HG02840 (cell line): ENCODE measurements around the gene WWTR1.

Experiments
- ATAC-seq: cut with Tn5 transposase; IDR thresholded peaks from one replicate; pipeline ENCODE4 v1.9.1; 2021; ENCODE audit warnings: mild to moderate bottlenecking, moderate library complexity, moderate number of reproducible peaks; ENCODE audit not compliant: unreplicated experiment, low FRiP score

Gene WWTR1

DNA sequence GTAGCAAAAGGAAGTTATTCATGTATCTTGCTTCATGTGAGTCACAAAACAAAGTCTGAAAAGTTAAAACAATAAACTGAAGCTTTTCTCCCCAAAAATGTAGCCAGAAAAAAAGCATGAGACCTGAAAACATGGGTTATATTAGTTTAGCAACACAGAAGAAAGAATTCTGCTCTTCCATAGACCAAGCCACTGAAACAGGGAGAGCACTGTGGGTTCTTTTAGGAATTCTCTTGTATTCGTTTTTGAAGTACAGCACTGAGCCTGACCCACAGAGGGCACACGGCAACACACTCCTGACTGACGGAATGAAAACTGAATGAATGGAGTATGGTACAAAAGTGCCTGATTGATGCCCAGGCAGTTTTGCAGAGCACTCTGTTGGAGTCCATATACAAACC lies 116.7 kb downstream of the WWTR1 start:
- ATAC-seq, result no peak

DNA sequence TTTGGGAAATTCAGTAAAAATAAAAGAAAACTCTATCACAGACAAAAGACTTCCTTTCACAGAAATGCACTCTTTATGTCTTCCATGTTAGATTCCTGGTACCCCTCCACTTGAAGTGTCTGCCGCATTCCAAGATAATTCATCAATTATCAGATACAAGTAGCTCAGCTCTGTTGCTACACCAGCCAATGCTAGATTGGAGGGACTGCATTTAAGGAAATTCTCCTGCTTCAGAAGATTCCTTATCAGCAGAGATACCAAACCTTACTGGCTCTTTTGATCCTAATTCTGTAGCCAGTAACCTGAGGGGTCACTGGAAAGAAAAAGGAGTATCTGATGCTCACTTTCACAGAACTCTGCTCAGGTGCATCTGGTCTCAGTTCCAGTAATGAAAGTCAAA lies 119.5 kb downstream of the WWTR1 start:
- no peak for ATAC-seq

DNA sequence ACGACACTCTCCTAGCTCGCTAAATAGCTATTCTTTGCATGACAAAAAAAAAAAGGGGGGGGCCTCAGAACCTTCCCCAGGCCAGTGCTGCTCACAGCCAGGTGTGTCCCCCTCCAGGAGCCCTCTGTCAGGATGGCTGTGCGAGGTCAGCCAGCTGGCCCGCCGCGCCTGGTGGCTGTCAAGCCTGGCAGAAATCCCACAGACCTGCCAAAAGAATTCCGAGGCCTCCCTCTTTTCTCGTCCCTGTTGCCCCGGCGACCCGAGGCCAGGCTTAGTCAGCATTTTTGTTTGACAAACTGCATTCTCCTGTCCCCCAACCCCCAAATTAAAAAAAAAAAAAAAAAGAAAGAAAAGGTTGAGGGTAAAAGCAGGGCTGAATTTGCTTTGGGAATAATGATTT lies 121.4 kb downstream of the WWTR1 start:
- no peak for ATAC-seq

DNA sequence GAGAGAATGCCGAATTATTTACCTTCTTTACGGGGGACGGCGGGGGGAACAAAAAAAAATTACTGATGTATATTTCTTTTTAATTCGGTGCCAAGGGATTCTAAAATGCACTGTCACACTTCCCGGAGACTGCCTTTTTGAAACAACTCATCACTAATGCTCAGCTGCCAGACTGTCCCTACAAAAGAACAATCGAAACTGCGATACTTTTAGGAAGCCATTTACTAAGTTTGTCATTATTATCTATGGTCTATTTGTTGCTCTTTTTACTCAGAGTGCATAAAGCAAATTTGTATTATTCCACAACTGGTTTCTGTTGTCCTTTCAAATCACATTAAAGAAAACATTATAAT lies 122.5 kb downstream of the WWTR1 start:
- ATAC-seq, result no peak

DNA sequence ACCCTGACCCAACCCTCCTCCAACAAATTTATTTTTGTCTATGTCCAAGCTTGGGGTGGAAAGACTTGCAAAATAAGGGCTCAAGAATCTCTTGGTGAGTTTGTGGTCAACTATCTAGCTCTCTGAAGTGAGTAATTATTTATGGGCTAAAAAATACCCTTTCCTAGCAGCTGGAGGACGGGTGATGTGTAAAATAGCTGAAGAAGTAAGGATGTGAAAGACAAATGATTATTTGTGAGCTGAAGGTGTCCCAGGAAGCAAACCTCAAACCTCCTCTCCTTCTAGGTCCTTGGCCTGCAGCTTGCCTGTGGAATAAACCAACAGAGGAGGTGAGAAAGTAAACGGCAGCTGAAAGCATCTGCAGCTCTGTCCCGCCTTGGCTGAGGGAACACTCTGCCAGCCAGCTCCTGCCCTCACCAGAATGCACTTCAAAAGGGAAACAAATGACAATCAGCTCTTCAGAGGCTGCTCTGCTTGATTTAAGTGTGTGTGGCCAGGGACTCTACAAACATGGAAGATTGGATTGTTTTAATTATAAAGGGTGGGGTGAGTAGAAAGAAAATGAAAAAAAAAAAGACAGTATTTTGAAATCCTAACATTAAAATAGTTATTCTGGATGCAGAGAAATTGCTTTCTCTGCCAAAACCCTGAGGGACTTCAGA lies 123.0 kb downstream of the WWTR1 start:
- no peak for ATAC-seq

DNA sequence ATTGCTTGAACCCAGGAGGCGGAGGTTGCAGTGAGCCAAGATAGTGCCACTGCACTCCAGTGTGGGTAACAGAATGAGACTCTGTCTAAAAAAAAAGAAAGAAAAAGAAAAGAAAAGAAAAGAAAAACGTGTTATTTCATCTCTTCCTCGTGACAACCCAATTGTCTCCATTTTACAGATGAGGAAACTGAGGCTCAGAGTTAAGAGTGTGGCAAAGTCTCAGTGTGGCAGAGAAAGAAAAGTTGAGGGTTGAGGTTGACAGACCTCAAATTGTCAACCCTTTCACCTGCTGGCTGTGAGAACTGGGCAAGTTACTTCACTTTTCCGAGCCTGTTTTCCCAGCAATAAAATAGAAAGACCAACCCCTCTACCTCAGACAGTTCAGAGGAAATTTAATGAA lies 123.7 kb downstream of the WWTR1 start:
- ATAC-seq, result no peak

DNA sequence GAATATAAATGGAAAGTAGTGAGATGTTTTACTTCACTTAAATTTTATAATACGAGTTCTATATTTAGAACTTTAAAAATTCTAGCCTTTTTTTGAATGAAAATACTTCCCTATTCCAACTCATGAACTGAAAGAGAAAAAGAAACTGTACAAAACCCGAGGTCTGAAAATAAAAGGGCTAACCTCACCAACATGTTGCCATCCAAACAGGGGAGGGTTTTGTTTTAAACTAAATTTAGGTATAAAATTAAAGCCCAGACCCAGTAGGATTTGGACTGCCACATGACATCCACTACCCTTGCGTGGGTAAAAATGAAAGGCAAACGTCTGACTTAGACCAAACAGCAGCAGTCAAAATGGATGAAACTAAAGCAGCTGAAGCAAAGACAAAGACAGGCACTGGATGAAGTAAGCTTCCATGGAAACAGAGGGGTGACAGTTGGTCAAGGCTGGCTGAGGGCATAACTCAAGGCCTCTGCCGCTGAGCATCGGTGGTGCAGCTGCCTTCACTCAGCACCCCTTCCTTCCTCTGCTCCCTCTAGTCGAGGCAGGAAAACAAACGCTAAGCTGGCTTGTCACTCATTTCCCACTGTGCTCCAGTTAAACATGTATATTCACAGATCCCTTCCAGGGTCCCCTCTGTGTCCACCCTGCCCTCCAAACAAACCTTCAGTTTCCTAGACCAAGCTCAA lies 125.2 kb downstream of the WWTR1 start:
- ATAC-seq, result no peak

DNA sequence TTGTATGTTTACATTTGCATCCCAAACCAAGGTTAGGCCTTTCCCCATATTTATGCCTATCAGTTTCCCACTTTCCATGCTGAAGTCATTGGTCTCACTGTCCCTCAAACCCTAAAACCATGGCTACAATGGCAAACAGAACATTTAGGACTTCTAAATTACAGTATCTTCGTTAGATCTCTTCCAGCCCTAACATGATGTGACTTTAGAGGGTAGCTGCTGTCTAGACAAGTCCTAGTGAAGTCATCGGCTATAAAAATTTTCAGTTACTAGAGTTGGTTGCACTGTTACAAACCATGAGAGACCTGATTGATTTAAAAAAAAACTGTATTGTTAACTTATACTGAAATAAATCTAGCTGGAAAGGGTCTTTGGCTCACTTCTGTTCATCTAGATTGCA lies 128.7 kb downstream of the WWTR1 start:
- no peak for ATAC-seq

DNA sequence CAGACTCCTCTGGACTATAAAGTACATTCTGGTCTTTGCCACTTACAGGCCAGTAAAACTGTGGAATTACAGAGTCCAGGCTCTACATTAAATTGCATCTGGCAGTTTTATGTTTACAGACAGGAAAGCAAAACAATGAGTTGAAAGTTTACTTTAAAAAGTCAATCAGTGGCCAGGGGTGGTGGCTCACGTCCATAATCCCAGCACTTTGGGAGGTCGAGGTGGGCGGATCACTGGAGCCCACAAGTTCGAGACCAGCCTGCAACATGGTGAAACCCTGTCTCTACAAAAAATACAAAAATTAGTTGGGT lies 129.5 kb downstream of the WWTR1 start:
- no peak for ATAC-seq

DNA sequence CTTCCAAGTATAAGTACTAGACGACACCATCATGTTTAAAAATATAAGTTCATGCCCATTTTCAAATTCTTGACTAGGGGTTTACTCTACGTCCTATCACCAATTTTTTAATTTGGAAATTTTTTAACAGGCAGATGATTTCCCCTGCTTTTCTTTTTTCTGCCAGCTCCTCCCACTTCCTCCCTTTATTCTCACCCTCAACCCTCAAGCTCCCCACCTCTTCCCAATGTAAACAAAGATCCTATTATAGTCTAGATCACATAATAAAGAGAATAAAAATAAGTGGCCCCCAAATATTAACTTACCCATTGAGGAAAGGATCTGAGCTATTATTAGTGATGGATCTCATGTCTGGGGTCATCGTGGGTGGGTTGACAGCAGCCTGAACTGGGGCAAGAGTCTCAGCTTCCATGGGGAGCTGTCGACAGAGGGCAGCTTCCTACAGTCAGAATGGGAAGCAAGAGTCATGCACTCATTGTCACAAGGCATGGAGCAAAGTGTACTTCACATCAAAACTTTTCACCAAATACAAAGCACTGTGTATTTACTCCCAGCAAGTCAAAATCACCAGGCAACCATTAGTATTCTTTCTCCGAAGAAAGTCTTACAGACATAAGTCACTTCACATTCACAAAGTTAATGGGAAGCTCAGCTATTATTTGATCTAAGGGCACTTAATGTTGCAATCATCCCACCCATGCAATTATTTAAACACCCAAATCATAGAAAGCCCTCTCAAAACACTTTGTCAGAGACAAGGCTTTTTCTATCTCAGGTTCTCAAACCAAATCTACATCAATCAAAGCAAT lies 130.1 kb downstream of the WWTR1 start:
- ATAC-seq, result no peak

DNA sequence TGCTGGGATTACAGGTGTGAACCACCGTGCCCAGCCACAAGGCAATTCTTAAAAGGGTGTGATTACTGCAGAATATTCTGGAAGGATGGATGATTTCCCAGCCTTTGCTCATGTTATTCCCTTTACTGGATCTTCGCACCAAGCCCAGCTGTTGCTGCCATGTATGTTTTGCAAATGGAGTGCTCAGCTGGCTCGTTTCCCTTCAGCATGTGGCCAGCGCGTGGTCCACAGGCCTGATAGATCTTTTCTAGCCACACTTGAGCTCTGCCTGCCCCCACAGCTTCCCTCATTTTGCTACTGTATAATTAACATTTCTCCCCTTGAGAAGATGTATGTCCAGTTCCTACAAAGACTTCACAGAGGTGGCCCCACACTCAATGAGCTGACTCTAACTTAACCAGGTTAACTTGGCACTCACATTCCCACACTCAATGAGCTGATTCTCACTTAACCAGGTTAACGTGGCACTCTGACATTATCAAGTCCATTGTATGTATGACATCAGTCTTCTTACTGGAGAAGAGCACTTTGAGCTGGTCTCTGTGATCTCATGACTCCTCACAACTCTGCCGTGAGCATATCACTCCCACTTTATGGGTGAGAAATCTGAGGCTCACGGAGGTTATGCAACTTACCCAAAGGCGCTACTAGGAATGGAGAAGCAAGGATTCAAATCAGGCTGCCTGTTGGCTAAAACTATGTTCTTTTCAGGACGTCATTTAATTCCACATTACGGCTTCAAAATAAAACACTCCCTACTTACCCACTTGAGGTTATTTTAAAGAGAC lies 134.1 kb downstream of the WWTR1 start:
- ATAC-seq, result no peak

DNA sequence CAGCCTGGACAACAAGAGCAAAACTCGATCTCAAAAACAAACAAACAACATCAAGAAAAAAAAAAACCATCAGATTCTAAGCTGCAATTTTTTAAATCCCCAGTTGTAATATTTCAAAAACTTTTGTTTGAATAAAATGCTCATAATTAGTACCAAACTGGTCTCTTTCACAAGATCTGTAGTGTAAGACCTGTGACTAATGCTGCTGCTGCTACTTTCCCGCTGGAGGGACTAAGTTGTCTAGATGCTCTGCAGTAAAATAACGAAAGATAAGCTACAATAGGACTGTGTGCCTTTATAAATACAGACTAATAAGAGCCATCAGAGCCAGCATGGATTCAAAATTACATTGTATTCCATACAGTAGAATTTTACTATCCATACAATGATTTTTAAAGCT lies 137.9 kb downstream of the WWTR1 start:
- ATAC-seq, result no peak

DNA sequence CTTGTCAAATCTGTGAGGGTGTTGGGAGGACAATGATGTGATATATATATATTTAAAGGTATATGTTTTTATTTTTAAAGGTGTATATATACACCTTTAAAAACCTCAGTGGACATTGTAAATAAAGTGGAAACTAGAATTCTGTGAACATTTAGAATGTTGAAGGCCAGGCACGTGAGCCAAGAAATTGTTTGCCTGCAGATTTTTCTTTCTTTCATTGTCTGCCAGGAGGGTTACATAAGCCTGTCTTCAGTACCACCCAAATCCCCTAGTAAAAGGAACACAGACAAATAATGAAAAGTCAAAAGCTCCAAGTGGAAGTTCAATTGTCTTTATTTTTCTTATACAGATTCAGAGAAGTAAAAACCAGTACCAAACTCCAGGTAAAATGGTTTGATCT lies 140.9 kb downstream of the WWTR1 start:
- no peak for ATAC-seq

DNA sequence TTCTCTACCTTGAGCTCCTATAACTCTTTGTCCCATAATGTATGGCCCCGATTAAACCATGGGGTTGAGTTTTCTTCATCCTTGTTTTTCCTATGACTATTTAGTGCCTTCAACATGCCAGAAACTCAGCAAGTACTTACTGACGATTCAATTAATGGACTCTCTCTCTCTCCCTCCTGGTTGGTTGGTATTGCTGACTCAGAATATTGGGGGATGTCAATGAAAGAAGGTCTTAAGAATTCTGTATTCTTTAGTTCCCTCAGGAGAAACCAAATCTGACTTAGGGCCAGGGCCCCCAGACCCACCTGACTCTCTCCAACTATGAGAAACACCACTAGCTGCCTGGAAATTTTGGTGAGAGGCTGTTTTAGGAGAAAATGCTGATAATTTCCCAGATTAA lies 142.6 kb downstream of the WWTR1 start:
- ATAC-seq, result no peak

DNA sequence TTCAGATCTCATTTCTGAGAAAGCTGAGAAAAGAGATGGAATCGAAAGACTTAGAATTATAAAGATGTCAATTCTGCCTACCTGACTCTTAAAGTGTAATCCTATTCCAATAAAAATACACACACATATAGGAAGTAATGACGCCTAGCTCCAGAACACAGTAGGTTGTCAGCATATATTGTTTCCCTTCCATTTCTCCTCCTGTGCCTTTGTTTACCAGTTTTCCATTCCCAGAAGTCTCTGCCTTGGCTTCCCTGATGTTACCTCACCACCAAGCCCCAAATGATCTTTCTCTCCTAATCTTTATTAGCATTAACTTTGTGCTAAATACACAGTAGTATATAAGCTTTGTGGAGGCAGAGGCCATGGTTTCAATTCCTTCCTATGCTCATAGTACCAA lies 143.4 kb downstream of the WWTR1 start:
- ATAC-seq, result no peak

DNA sequence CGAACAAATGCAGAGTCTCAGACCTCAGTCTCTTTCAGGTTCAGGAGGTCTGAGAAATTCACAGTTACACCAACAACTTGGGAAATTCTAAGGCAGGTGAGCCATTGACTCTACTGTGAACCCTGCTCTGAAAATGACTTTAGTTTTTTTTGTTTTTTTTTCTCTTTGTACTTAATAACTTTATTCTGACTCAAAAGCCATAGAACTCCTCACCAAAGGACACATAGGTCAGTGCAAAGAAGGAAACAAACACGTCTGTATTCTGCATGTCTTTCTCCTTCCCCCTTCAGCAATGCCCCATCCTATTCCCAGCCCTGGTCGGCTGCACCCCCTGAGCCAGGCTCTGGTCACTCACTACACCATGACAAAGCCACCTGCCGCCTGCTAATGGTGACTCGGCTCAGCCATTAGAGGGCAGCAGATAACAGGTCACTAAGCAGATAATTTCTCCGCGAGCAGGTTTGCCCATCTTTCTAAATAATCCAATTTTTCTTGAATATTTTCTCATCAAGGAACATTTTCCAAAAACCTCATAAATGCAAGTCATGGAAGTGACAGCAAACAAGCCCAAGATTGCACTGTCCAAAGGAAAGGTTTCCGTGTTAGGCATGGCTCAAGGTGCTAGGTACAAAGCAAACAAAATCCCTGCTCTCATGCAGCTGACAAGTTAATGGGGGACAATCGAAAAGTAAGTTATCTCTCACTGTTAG lies 145.6 kb downstream of the WWTR1 start:
- ATAC-seq, result peak; percentile 76

DNA sequence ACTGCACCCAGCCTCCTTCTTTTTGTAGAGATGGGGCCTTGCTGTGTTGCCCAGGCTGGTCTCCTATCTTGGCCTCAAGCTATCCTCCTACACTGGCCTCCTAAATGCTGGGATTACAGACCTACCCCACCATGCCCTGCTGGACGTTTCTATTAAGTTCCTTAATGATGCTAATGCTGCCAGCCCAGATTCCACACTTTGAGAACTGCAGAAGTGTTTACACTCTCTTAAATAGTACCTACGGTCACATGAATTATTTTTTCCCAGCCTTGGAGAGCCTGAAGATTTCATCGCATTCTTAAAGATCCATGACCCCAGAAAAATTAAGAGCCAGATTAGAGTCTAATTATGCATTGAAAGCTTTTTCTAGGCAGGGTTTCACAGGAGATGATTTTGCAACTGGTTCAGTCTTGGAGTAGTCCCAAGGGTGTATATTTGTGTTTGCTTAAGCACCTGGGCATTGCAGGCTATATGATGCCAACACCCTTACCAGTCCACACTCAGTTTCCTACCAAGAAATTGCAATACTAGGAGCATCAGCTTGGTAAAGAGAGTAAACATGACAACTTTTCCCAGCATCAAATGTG lies 146.7 kb downstream of the WWTR1 start:
- no peak for ATAC-seq

DNA sequence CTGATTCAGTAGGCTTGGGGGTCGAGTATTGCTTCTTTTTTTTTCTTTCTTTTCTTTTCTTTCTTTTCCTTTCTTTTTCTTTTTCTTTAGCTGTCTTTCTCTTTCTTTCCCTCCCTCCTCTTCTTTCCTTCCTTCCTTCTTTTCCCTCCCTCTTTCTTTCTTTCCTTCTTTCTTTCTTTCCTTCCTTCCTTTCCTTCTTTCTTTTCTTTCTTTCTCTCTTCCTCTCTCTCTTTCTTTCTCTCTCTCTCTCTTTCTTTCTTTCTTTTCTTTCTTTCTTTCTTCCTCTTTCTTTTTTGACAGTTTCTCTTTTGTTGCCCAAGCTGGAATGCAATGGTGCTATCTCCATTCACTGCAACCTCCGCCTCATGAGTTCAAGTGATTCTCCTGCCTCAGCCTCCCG lies 147.3 kb downstream of the WWTR1 start:
- no peak for ATAC-seq

DNA sequence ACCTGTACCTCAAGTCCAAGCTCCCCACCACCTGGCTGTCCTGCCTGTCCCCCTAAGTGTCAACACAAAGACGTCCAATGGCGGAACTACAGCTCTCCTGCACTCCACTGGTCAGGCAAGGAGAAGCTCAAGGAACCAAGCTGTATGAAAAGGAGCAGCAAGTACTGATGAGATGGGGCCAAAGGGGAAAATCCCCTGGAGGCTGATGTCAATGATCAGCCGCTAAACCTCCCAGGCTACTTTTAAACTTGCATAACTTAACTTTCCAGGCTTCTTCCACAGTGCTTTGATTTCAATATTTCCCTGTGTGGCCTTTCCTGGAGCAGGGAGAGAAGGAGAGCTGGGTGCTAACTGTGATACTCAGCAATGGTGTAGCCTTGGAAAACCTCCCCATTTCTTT lies 148.3 kb downstream of the WWTR1 start:
- no peak for ATAC-seq
